Measurements from ENCODE around the gene PARP9.

Gene PARP9

DNA sequence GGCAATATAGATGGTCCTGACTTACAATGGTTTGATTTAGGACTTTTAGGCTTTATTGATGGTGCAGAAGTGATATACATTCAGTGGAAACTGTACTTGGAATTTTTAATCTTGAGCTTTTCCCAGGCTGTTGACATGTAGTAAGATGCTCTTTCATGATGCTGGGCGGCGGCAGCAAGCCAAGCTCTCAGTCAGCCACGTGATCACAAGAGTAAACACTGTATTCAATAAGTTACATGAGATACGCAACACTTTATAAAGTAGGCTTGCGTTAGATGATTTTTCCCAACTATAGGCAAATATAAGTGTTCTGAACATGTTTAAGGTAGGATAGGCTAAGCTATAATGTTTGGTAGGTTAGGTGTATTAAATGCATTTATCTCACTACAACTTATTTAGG, 17.9 kb downstream of the PARP9 start:
- WGBS (ENCODE audit: extremely low coverage, insufficient coverage, low lambda C conversion rate), result no CpG with 5 or more reads among the region's 5 CpGs
- Histone ChIP-seq H3K9ac (ENCODE audit: low read length) (no peak overlapping the region), H3K27me3 (ENCODE audit: insufficient read depth, low read length, poor library complexity) (no peaks in the 10 kb centered on the region), H3K18ac (ENCODE audit: low read length) (no peak overlapping the region), H2BK120ac (ENCODE audit: low read depth, low read length) (no peak overlapping the region), H3K27ac (ENCODE audit: low read depth, low read length) (no peak overlapping the region), H2BK15ac (replicated peaks; ENCODE audit: low read depth) (no peak overlapping the region), H3K23ac (ENCODE audit: low read length) (no peak overlapping the region), H3K79me2 (ENCODE audit: control insufficient read depth, insufficient read depth, low read length) (no peaks in the 10 kb centered on the region), H4K8ac (ENCODE audit: low read depth, low read length) (no peak overlapping the region), H3K4ac (ENCODE audit: low read depth, low read length) (no peak overlapping the region), H3K4me2 (ENCODE audit: low read length) (no peak overlapping the region), H3K4me1 (ENCODE audit: control insufficient read depth, low read depth, low read length) (no peaks in the 10 kb centered on the region), H3K79me1 (ENCODE audit: low read length) (no peaks in the 10 kb centered on the region), H3K4me3 (ENCODE audit: low read length) (no peak overlapping the region), H2BK5ac (ENCODE audit: low read length) (no peak overlapping the region), H2AK5ac (ENCODE audit: low read length) (no peak overlapping the region), H3K36me3 (ENCODE audit: control insufficient read depth, insufficient read depth, low read length) (no peaks in the 10 kb centered on the region), H3K56ac (ENCODE audit: low read length) (no peak overlapping the region), H4K5ac (ENCODE audit: low read length) (no peak overlapping the region)
- no peak for DNase-seq

DNA sequence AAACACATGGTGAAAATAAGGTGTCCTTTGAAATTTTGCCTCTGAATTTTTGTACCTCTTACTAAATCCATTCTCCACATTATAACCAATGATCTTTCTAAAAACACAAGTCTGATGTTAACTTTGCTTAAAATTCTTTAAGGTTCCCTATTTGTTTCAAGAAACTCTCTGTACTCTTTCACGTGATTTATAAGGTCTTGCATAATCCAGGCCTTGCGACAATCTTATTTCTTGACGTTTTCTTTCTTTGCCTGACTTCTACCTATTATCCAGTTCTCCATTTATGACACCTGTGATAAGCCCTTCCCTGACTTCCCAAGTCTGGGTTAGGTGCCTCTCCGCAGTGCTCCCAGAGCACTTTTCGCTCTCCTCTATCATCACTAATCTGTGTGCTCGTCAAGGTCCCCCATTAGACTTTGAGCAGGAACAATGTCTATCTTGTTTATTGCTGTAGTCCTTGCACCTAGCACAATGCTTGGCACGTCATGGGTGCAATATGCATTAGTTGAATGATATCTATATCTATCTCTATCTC, 25.1 kb downstream of the PARP9 start:
- H3K4me3 ChIP-seq (ENCODE audit: low read length), result no peak overlapping the region
- H2BK15ac ChIP-seq (replicated peaks; ENCODE audit: low read depth), result no peak overlapping the region
- H3K79me1 ChIP-seq (ENCODE audit: low read length), result no peaks in the 10 kb centered on the region
- no peaks in the 10 kb centered on the region for H3K4me1 ChIP-seq (ENCODE audit: control insufficient read depth, low read depth, low read length)
- no peaks in the 10 kb centered on the region for H3K27me3 ChIP-seq (ENCODE audit: insufficient read depth, low read length, poor library complexity)
- no peak overlapping the region for H4K8ac ChIP-seq (ENCODE audit: low read depth, low read length)
- H3K56ac ChIP-seq (ENCODE audit: low read length), result no peak overlapping the region
- H3K18ac ChIP-seq (ENCODE audit: low read length), result no peak overlapping the region
- H3K4me2 ChIP-seq (ENCODE audit: low read length), result no peak overlapping the region
- H3K23ac ChIP-seq (ENCODE audit: low read length), result no peak overlapping the region
- no peak overlapping the region for H4K5ac ChIP-seq (ENCODE audit: low read length)
- WGBS (ENCODE audit: extremely low coverage, insufficient coverage, low lambda C conversion rate), result no CpG with 5 or more reads among the region's 7 CpGs
- H3K27ac ChIP-seq (ENCODE audit: low read depth, low read length), result no peak overlapping the region
- no peaks in the 10 kb centered on the region for H3K36me3 ChIP-seq (ENCODE audit: control insufficient read depth, insufficient read depth, low read length)
- H2BK5ac ChIP-seq (ENCODE audit: low read length), result no peak overlapping the region
- no peaks in the 10 kb centered on the region for H3K79me2 ChIP-seq (ENCODE audit: control insufficient read depth, insufficient read depth, low read length)
- H3K9ac ChIP-seq (ENCODE audit: low read length), result no peak overlapping the region
- no peak for DNase-seq
- H3K4ac ChIP-seq (ENCODE audit: low read depth, low read length), result no peak overlapping the region
- H2AK5ac ChIP-seq (ENCODE audit: low read length), result no peak overlapping the region
- no peak overlapping the region for H2BK120ac ChIP-seq (ENCODE audit: low read depth, low read length)

DNA sequence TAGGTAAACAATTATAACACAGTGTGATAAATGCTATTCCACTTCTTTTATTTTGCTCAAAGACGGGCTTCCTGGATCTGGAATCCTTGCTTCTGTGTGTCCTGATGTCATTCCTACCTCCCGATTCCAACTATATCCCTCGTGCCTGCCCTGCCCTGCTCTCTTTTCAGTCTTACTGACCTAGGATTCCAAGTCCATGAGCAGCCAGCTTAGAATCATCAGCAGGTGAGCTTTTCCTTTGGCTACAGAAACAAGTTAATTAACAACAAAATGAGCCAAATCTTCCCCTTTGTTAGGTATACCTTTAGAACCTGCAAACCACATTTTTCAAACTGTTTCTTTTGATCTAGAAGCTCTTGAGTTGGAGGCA, 27.5 kb downstream of the PARP9 start:
- DNase-seq, result peak; percentile 52
- Histone ChIP-seq H3K18ac (ENCODE audit: low read length) (no peak overlapping the region), H2AK5ac (ENCODE audit: low read length) (no peak overlapping the region), H2BK15ac (replicated peaks; ENCODE audit: low read depth) (no peak overlapping the region), H3K36me3 (ENCODE audit: control insufficient read depth, insufficient read depth, low read length) (no peaks in the 10 kb centered on the region), H3K9ac (ENCODE audit: low read length) (no peak overlapping the region), H3K4ac (ENCODE audit: low read depth, low read length) (no peak overlapping the region), H3K56ac (ENCODE audit: low read length) (peak overlapping the region; percentile 17), H3K23ac (ENCODE audit: low read length) (no peak overlapping the region), H3K79me1 (ENCODE audit: low read length) (no peaks in the 10 kb centered on the region), H3K27ac (ENCODE audit: low read depth, low read length) (no peak overlapping the region), H2BK120ac (ENCODE audit: low read depth, low read length) (no peak overlapping the region), H3K4me2 (ENCODE audit: low read length) (no peak overlapping the region), H3K79me2 (ENCODE audit: control insufficient read depth, insufficient read depth, low read length) (no peaks in the 10 kb centered on the region), H2BK5ac (ENCODE audit: low read length) (no peak overlapping the region), H4K5ac (ENCODE audit: low read length) (no peak overlapping the region), H4K8ac (ENCODE audit: low read depth, low read length) (no peak overlapping the region), H3K4me1 (ENCODE audit: control insufficient read depth, low read depth, low read length) (no peaks in the 10 kb centered on the region), H3K4me3 (ENCODE audit: low read length) (no peak overlapping the region), H3K27me3 (ENCODE audit: insufficient read depth, low read length, poor library complexity) (no peaks in the 10 kb centered on the region)
- no CpG with 5 or more reads among the region's 3 CpGs for WGBS (ENCODE audit: extremely low coverage, insufficient coverage, low lambda C conversion rate)

DNA sequence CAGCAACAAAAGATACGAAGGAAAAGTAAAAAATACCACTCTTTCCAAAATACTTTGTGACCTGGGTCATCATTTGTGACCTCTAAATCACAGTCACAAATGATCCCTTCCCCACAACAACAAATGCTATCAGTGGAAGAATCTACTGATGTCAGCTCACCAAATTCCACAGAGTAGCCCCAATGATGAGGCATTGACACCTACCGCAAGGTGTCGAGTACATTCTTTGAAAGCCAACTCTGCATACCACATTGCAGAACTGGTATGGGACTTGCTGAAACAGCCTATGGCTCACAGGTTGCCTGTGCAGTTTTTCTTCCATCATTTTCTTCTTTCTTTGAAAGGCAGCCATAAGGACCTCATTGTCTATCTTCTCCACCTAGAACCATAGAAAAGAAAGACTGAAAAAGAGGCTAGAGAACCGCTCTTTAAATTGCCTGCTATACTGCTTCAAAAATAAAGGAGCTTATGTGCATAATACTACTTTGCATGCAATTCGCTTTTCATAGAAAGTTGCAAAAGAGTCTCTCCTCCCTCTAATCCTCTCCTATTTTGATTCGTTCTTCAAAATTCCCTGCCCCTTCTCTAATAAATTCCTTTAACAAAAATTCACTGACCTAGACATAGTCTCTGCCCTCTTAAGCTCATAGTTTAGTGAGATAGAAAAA, 28.0 kb downstream of the PARP9 start:
- H3K27ac ChIP-seq (ENCODE audit: low read depth, low read length), result no peak overlapping the region
- H3K4ac ChIP-seq (ENCODE audit: low read depth, low read length), result no peak overlapping the region
- H3K36me3 ChIP-seq (ENCODE audit: control insufficient read depth, insufficient read depth, low read length), result no peaks in the 10 kb centered on the region
- no peak overlapping the region for H3K23ac ChIP-seq (ENCODE audit: low read length)
- H3K79me2 ChIP-seq (ENCODE audit: control insufficient read depth, insufficient read depth, low read length), result no peaks in the 10 kb centered on the region
- no peak overlapping the region for H3K4me3 ChIP-seq (ENCODE audit: low read length)
- no peak overlapping the region for H3K4me2 ChIP-seq (ENCODE audit: low read length)
- H3K79me1 ChIP-seq (ENCODE audit: low read length), result no peaks in the 10 kb centered on the region
- H3K4me1 ChIP-seq (ENCODE audit: control insufficient read depth, low read depth, low read length), result no peaks in the 10 kb centered on the region
- H3K9ac ChIP-seq (ENCODE audit: low read length), result no peak overlapping the region
- no peak overlapping the region for H3K56ac ChIP-seq (ENCODE audit: low read length)
- no peak overlapping the region for H2AK5ac ChIP-seq (ENCODE audit: low read length)
- no peak overlapping the region for H2BK5ac ChIP-seq (ENCODE audit: low read length)
- no peaks in the 10 kb centered on the region for H3K27me3 ChIP-seq (ENCODE audit: insufficient read depth, low read length, poor library complexity)
- no peak overlapping the region for H4K8ac ChIP-seq (ENCODE audit: low read depth, low read length)
- no peak overlapping the region for H2BK120ac ChIP-seq (ENCODE audit: low read depth, low read length)
- no peak overlapping the region for H2BK15ac ChIP-seq (replicated peaks; ENCODE audit: low read depth)
- DNase-seq, result peak; percentile 97
- H3K18ac ChIP-seq (ENCODE audit: low read length), result no peak overlapping the region
- no peak overlapping the region for H4K5ac ChIP-seq (ENCODE audit: low read length)
- no CpG with 5 or more reads among the region's 6 CpGs for WGBS (ENCODE audit: extremely low coverage, insufficient coverage, low lambda C conversion rate)

DNA sequence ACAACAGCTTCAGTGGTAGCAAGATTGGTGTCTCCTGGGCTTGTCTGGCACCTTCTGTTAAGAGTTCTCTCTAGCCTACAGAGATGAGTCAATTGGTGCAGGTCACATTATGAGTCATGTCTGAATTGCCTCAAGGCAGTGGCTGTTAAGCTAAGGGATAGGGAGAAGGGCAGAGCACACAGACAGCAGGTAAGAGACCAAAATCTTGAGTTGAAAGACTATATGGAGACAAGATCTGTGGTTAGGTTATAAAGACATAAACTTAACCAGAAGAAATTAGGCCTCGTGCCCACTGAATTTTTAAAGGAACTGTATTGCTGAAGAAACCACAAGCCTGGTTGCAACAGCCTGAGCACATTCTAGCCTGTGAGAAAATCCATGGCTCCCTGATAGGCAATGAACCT, 30.2 kb downstream of the PARP9 start:
- Histone ChIP-seq H3K4me1 (ENCODE audit: control insufficient read depth, low read depth, low read length) (no peaks in the 10 kb centered on the region), H3K79me2 (ENCODE audit: control insufficient read depth, insufficient read depth, low read length) (no peaks in the 10 kb centered on the region), H3K9ac (ENCODE audit: low read length) (no peak overlapping the region), H4K8ac (ENCODE audit: low read depth, low read length) (no peak overlapping the region), H4K5ac (ENCODE audit: low read length) (no peak overlapping the region), H3K27ac (ENCODE audit: low read depth, low read length) (no peak overlapping the region), H2BK120ac (ENCODE audit: low read depth, low read length) (no peak overlapping the region), H3K18ac (ENCODE audit: low read length) (peak overlapping the region; percentile 93), H3K23ac (ENCODE audit: low read length) (no peak overlapping the region), H3K4ac (ENCODE audit: low read depth, low read length) (peak overlapping the region; percentile 68), H2BK5ac (ENCODE audit: low read length) (no peak overlapping the region), H3K36me3 (ENCODE audit: control insufficient read depth, insufficient read depth, low read length) (no peaks in the 10 kb centered on the region), H2BK15ac (replicated peaks; ENCODE audit: low read depth) (no peak overlapping the region), H2AK5ac (ENCODE audit: low read length) (no peak overlapping the region), H3K27me3 (ENCODE audit: insufficient read depth, low read length, poor library complexity) (no peaks in the 10 kb centered on the region), H3K79me1 (ENCODE audit: low read length) (no peaks in the 10 kb centered on the region), H3K56ac (ENCODE audit: low read length) (no peak overlapping the region), H3K4me3 (ENCODE audit: low read length) (no peak overlapping the region), H3K4me2 (ENCODE audit: low read length) (no peak overlapping the region)
- peak; percentile 97 for DNase-seq
- WGBS (ENCODE audit: extremely low coverage, insufficient coverage, low lambda C conversion rate), result no CpG with 5 or more reads among the region's 1 CpG

DNA sequence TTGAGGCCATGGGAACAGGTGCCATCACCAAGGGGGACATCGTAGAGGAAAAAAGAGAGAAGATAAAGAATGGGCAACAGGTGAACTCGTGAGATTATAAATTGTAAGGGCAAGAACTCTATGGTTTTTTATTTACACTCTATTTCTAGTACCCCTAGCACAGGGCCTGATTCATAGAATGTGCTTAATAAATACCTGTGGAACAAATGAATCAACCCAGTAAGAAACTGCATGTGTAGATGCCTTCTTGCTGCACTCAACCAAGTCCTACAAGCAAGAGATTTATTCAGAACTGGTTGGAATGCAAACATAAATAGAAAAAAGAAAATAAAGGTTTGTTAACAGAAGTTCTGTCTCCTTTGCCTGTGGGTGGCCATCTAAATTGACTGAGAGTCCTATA, 30.6 kb downstream of the PARP9 start:
- no peak overlapping the region for H3K4me3 ChIP-seq (ENCODE audit: low read length)
- H3K4me2 ChIP-seq (ENCODE audit: low read length), result no peak overlapping the region
- no peak overlapping the region for H3K56ac ChIP-seq (ENCODE audit: low read length)
- H3K23ac ChIP-seq (ENCODE audit: low read length), result no peak overlapping the region
- H3K9ac ChIP-seq (ENCODE audit: low read length), result no peak overlapping the region
- H3K27ac ChIP-seq (ENCODE audit: low read depth, low read length), result no peak overlapping the region
- no peak overlapping the region for H2BK15ac ChIP-seq (replicated peaks; ENCODE audit: low read depth)
- H3K79me2 ChIP-seq (ENCODE audit: control insufficient read depth, insufficient read depth, low read length), result no peaks in the 10 kb centered on the region
- no peaks in the 10 kb centered on the region for H3K36me3 ChIP-seq (ENCODE audit: control insufficient read depth, insufficient read depth, low read length)
- H4K8ac ChIP-seq (ENCODE audit: low read depth, low read length), result no peak overlapping the region
- no peaks in the 10 kb centered on the region for H3K79me1 ChIP-seq (ENCODE audit: low read length)
- no peak overlapping the region for H2BK120ac ChIP-seq (ENCODE audit: low read depth, low read length)
- no peak overlapping the region for H3K4ac ChIP-seq (ENCODE audit: low read depth, low read length)
- no peak overlapping the region for H4K5ac ChIP-seq (ENCODE audit: low read length)
- no peaks in the 10 kb centered on the region for H3K27me3 ChIP-seq (ENCODE audit: insufficient read depth, low read length, poor library complexity)
- H3K18ac ChIP-seq (ENCODE audit: low read length), result no peak overlapping the region
- no peak overlapping the region for H2AK5ac ChIP-seq (ENCODE audit: low read length)
- no peak for DNase-seq
- H3K4me1 ChIP-seq (ENCODE audit: control insufficient read depth, low read depth, low read length), result no peaks in the 10 kb centered on the region
- no CpG with 5 or more reads among the region's 2 CpGs for WGBS (ENCODE audit: extremely low coverage, insufficient coverage, low lambda C conversion rate)
- no peak overlapping the region for H2BK5ac ChIP-seq (ENCODE audit: low read length)

Data from mesendoderm (in vitro differentiated cells).